GM18907 (cell line): ENCODE measurements around the gene CDKL4.
"Not testable (repeated sequence)": the region's sequence is repeated elsewhere in the genome, so short reads cannot be mapped to it uniquely, and the experiment has no call there.

ENCODE experiments used
- ATAC-seq: cut with Tn5 transposase; IDR thresholded peaks from one replicate; pipeline ENCODE4 v1.9.1; 2021; ENCODE audit warnings: mild to moderate bottlenecking, moderate library complexity; ENCODE audit not compliant: unreplicated experiment

Gene CDKL4

GRCh38 chr2:39234754-39235153 lies 9.0 kb downstream of the CDKL4 start:
- no peak for ATAC-seq

- ATAC-seq: no peak
Observed at GRCh38 chr2:39232141-39232540, 11.6 kb downstream of the CDKL4 start.

DNA sequence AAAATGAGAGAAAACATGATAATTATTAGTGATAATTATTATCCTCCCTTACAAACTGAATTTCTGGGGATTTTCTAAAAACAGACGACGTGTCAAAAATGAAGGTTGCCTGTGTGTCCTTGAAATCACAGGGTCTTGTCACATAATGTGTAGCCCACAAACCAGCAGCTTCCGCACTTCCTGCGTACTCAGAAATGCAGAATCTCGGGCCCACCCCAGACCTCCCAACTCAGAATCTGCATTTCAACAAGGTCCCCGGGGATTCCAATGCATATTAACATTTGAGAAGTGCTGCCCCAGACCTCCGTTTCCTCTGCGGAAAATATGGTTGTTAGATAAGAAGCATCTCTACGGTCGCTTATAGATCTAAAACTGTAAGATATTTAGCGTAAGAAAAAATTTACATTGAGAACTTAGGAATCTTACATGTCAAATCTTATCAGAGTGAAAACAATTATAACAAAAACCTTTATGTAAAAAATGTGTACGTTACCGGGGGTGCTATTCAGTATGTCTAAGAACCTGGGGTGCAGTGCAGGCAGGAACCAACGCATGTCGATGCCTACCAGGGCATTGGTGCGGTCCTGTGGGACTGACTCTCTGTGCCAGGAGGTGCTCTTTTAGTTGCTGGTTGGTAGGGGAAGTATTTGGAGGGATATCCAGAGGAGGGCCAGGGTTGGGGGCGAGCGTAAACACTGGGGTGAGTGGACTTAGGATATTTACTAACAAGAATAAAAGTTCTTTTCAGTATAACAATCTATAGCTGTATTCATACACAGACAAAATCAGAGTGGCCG lies 15.2 kb downstream of the CDKL4 start:
- ATAC-seq: peak; percentile 39

DNA sequence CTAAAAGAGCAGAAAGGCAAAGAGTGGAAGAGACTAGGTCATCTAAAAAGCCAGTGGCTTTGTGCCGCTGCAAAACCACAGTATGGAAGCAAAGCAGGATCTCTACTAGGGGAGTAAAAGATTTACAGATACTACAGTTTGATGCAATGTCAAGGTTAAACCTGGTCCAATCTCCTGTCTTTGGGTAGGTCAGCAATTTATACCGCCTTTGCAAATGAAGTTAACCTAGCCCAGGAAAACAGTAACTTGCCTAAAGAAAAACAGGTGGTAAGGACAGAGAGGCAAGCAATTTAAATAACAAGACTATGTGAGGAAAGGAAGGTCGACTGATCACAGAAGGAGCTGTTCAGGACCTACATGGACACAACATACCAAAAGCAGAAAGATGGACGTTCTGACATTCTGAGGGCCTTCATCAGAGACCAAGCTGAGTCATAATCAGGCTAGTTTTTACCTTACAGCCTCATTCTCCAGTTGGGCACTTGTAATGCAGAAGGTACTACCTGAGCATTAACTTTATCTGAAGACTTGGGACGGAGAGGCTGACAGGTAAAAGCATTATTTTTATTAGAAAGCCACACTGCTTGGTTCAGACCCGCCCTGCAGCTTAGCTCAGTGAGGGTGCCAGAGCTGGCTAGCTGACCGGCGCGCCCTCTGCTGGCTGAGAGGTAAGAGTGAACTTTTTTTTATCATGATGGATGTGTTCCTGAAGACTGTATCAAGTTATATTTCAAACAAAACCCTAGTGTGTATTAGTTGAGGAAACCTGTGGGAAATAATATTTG lies 15.9 kb downstream of the CDKL4 start:
- ATAC-seq: peak; percentile 87

DNA sequence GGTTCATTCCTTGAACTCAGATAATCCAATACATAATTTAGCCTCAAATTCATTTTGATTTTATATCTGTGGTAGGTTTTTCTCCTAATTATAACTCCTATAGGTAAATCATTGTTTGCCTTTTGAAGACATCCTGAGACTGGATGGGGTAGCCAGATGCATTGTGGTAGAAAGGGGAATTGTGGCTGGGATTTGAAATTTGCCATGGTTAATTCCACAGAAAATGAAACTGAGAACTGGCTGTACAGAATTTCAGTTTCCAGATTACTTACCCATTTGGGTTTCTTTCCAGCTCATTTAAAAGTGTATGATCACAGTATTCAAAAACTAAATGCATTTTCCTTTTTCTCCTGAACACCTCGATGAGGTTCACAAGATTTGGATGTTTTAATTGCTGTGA lies 18.2 kb downstream of the CDKL4 start:
- ATAC-seq: no peak

- no peak for ATAC-seq
Observed at GRCh38 chr2:39223909-39224308, 19.9 kb downstream of the CDKL4 start.

GRCh38 chr2:39221459-39221858 lies 22.3 kb downstream of the CDKL4 start:
- ATAC-seq: no peak

GRCh38 chr2:39220136-39220535 lies 23.6 kb downstream of the CDKL4 start:
- no peak for ATAC-seq

DNA sequence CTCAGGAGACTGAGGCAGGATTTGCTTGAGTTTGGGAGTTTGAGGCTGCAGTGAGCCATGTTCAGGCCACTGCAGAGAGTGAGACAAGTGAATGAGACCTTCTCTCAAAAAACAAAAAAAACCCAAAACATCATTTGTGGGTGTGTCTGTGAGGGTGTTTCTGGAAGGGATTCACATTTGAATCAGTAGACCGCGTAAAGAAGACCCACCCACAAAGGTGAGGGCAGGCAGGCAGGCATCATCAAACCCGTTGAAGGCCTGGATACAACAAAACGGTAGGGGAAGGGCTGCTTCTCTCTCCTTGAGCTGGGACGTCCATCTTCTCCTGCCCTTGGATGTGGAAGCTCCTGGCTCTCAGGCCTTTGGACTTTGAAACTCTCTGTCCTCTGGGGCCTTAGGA lies 25.4 kb downstream of the CDKL4 start:
- ATAC-seq: no peak

- peak; percentile 52 for ATAC-seq
Observed at GRCh38 chr2:39217192-39217550, 26.6 kb downstream of the CDKL4 start.

- peak; percentile 79 for ATAC-seq
Observed at GRCh38 chr2:39216346-39217191, 27.2 kb downstream of the CDKL4 start.

DNA sequence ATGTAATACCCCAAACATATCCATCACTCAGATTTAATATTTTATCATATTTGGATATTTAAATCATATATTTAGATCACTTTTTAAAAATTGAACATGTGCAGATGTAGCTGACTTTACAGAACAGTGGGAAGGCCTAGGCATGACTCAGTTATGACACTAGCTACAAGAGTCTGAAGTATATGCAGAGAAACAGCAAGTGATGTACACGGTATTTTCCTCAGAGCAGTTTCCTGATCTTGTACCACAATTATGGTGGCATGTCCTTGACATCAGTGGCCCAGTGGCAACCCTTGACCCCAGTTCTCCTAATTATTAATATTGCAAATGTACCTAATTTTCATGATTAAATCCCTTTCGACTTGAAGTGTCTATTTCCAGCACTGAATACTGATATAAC lies 28.2 kb downstream of the CDKL4 start:
- ATAC-seq: no peak

DNA sequence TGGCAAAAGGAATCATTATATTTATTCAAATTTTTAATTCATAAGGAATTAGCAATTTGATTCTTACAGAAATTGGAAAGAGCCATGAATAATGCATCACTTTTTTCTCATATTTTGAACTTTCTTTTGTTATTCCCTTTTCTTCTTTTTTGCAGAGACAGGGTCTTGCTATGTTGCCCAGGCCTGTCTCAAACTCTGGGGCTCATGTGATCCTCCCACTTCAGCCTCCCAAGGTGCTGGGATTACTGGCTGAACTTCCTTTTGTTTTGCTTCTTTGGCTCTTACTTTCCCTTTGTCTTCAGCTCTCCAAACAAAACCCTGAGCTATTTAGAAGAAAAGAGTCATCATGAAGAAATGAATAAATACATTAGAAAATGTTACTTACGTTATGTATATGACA lies 30.8 kb downstream of the CDKL4 start:
- ATAC-seq: no peak

DNA sequence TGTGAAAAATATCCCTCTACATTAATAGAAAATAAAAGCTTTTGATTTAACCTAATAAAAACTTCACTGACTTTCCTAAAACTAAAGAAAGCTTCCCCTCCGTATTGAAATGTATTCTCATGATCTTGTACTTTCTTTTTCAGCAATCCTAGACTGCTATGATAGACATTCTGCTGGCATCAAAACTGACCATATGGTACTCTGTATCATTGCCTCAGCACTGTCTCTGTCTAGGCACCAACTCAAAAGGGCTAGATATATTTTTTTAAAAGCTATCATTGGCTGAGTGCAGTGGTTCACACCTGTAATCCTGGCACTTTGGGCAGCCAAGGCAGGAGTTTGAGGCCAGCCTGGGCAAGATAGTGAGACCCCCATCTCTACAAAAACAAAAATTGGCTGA lies 32.9 kb downstream of the CDKL4 start:
- ATAC-seq: no peak

DNA sequence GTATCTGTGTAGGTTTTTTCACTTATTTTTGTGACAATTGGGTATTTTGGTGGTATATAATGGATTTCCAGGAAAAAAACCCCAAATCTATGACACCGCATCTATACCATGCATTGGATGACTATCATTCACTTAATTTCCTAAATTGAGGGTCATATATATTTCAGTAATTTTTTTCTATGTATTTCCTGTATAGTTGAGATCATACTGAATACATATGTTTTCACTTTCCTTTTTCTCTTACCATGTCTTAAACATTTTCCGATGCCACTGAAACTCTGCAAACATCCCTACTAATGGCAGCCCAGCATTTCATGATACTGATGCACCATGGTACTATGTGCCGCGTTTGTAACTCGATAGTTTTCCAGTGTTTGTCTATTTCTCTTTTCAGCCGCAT lies 40.4 kb downstream of the CDKL4 start:
- no peak for ATAC-seq

GRCh38 chr2:39202639-39203369 lies 41.0 kb downstream of the CDKL4 start:
- ATAC-seq: no peak

DNA sequence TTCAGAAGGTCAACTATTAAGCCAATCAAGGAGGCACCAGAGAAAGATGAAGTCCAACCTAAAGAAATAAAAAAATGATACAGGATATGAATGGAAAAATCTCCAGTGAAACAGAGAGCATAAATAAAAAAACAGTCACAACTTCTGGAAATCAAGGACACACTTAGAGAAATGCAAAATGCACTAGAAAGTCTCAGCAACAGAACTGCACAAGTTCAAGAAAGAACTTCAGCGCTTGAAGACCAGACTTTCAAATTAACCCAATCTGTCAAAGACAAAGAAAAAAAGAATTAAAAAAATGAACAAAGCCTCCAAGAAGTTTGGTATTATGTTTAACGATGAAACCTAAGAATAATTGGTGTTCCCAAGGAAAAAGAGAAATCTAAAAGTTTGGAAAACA lies 46.8 kb downstream of the CDKL4 start:
- ATAC-seq: not testable (repeated sequence)

GRCh38 chr2:39194686-39195085 lies 49.1 kb downstream of the CDKL4 start:
- no peak for ATAC-seq

DNA sequence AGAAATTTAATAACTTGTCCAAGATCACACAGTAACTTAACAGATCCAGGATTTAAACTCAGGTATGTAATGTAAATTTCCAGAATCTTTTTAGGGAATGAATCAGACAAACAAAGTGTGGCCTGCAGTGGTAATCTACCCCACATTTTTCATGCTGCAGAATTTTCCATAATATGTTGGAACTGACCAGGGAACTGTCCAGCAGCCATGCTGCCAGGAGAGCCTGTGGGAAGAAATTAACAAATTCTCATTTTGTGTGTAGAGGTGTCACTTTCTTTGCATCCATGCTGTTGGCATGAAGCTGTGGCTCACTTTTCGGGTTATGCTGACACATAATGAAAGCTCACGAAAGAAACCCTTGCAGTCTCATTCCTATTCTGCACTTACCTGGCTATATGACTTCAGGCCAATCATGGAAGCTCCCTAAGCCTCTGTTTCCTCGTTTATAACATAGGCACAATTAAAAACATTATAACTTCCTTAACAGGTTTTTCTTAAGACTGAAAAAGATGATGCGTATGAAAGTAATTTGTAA lies 54.7 kb downstream of the CDKL4 start:
- ATAC-seq: no peak

GRCh38 chr2:39183673-39184072 lies 60.1 kb downstream of the CDKL4 start:
- ATAC-seq: no peak

- ATAC-seq: no peak
Observed at GRCh38 chr2:39181297-39181696, 62.5 kb downstream of the CDKL4 start.
